RWPE2 (cell line): Measurements from ENCODE around the gene MXD3.

ENCODE experiments used
- ATAC-seq: fragments of 200-7000 bp; cut with Tn5 transposase; 3 replicates; pipeline ENCODE4 v1.9.1; 2021; ENCODE audit warnings: low read depth
- DNase-seq: peaks from one replicate; pipeline ENCODE4 v3.0.0-alpha.2; 2020; ENCODE audit warnings: low spot score
- H3K27ac ChIP-seq: fragments of 450-650 bp; 2 replicates; pipeline ENCODE4 v1.5.1; 2017; ENCODE audit warnings: mild to moderate bottlenecking; ENCODE audit not compliant: poor library complexity, severe bottlenecking
- H3K27me3 ChIP-seq: fragments of 250-450 bp; sonication (Bioruptor Pico); 2 replicates; pipeline ENCODE4 v1.5.1; 2021; ENCODE audit warnings: mild to moderate bottlenecking, moderate library complexity; ENCODE audit not compliant: insufficient read depth, poor library complexity, severe bottlenecking
- H3K36me3 ChIP-seq: fragments of 250-450 bp; sonication (Bioruptor Pico); 2 replicates; pipeline ENCODE4 v1.5.1; 2020; ENCODE audit warnings: low read depth, mild to moderate bottlenecking, moderate library complexity
- H3K4me1 ChIP-seq: fragments of 250-450 bp; sonication (Bioruptor Pico); 2 replicates; pipeline ENCODE4 v1.5.1; 2021; ENCODE audit warnings: mild to moderate bottlenecking, moderate library complexity; ENCODE audit not compliant: insufficient read depth, poor library complexity, severe bottlenecking
- H3K4me3 ChIP-seq: fragments of 250-450 bp; sonication (Bioruptor Pico); 2 replicates; pipeline ENCODE4 v1.5.1; 2021; ENCODE audit warnings: mild to moderate bottlenecking, moderate library complexity; ENCODE audit not compliant: severe bottlenecking
- H3K9me3 ChIP-seq: fragments of 250-450 bp; sonication (Bioruptor Pico); 2 replicates; pipeline ENCODE4 v1.5.1; 2021; ENCODE audit warnings: mild to moderate bottlenecking, moderate library complexity; ENCODE audit not compliant: severe bottlenecking
- TF ChIP-seq, protein P1 (sequence below): fragments of 450-650 bp; IDR thresholded peaks from one replicate; pipeline ENCODE4 v1.5.1; 2017; ENCODE audit warnings: mild to moderate bottlenecking, moderate library complexity; ENCODE audit not compliant: poor library complexity, severe bottlenecking

Gene MXD3

GRCh38 chr5:177339107-177339638 is 27.5 kb upstream of the MXD3 start:
- H3K9me3 ChIP-seq = no peaks in the 10 kb centered on the region
- no peak for ATAC-seq
- TF ChIP-seq, protein P1, sequence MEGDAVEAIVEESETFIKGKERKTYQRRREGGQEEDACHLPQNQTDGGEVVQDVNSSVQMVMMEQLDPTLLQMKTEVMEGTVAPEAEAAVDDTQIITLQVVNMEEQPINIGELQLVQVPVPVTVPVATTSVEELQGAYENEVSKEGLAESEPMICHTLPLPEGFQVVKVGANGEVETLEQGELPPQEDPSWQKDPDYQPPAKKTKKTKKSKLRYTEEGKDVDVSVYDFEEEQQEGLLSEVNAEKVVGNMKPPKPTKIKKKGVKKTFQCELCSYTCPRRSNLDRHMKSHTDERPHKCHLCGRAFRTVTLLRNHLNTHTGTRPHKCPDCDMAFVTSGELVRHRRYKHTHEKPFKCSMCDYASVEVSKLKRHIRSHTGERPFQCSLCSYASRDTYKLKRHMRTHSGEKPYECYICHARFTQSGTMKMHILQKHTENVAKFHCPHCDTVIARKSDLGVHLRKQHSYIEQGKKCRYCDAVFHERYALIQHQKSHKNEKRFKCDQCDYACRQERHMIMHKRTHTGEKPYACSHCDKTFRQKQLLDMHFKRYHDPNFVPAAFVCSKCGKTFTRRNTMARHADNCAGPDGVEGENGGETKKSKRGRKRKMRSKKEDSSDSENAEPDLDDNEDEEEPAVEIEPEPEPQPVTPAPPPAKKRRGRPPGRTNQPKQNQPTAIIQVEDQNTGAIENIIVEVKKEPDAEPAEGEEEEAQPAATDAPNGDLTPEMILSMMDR = no peak
- DNase-seq = no peak
- H3K27me3 ChIP-seq = no peaks in the 10 kb centered on the region
- H3K36me3 ChIP-seq = peaks cover 87% of the 10 kb centered on the region
- H3K27ac ChIP-seq = no peak overlapping the region
- H3K4me1 ChIP-seq = no peaks in the 10 kb centered on the region
- H3K4me3 ChIP-seq = no peak overlapping the region

GRCh38 chr5:177338251-177339106 is 26.8 kb upstream of the MXD3 start:
- no peak overlapping the region for H3K4me3 ChIP-seq
- no peaks in the 10 kb centered on the region for H3K9me3 ChIP-seq
- no peaks in the 10 kb centered on the region for H3K27me3 ChIP-seq
- H3K27ac ChIP-seq = no peak overlapping the region
- peaks cover 89% of the 10 kb centered on the region for H3K36me3 ChIP-seq
- ATAC-seq = no peak
- TF ChIP-seq, protein P1 = no peak
- H3K4me1 ChIP-seq = no peaks in the 10 kb centered on the region
- no peak for DNase-seq

GRCh38 chr5:177336603-177337494 is 25.2 kb upstream of the MXD3 start:
- ATAC-seq (no peak), DNase-seq (no peak)
- no peaks in the 10 kb centered on the region for H3K9me3 ChIP-seq
- no peaks in the 10 kb centered on the region for H3K27me3 ChIP-seq
- no peak overlapping the region for H3K4me3 ChIP-seq
- no peak overlapping the region for H3K27ac ChIP-seq
- peaks cover 88% of the 10 kb centered on the region for H3K36me3 ChIP-seq
- TF ChIP-seq, protein P1 = no peak
- no peaks in the 10 kb centered on the region for H3K4me1 ChIP-seq

DNA sequence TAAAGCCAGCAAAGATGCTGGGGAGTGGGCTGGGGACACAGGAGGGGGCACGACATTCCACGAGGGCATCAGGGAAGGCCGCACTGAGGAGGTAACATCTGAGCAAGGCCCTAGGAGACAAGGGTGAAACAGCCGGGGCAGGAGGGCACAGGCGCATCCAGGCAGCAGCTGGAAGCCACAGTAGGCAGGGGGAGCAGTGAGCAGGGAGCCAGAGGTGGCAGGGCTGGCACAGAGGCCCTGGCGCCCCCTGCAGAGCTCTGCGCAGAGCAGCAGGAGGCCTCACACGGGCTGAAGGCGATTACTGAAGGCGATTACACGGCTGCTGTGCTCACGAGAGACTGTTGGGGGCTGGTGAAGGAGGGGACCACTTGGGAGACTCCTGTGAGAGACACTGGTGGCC is 24.4 kb upstream of the MXD3 start:
- Histone ChIP-seq H3K27ac (no peak overlapping the region), H3K36me3 (peaks cover 87% of the 10 kb centered on the region), H3K9me3 (no peaks in the 10 kb centered on the region), H3K27me3 (no peaks in the 10 kb centered on the region), H3K4me3 (no peak overlapping the region), H3K4me1 (no peaks in the 10 kb centered on the region)
- peak; percentile 55 for ATAC-seq
- no peak for DNase-seq
- TF ChIP-seq, protein P1 = peak; percentile 19
